CD4-positive, alpha-beta T cell treated with Interleukin-17A for 1 hour (primary cell): ENCODE results near the gene KIF5A.
A peak's percentile ranks its signal among the peaks of the same experiment; 100 is the strongest.

Source experiments
- DNase-seq: peaks from one replicate; pipeline ENCODE4 v3.0.0-alpha.2; 2020

The KIF5A gene

DNA sequence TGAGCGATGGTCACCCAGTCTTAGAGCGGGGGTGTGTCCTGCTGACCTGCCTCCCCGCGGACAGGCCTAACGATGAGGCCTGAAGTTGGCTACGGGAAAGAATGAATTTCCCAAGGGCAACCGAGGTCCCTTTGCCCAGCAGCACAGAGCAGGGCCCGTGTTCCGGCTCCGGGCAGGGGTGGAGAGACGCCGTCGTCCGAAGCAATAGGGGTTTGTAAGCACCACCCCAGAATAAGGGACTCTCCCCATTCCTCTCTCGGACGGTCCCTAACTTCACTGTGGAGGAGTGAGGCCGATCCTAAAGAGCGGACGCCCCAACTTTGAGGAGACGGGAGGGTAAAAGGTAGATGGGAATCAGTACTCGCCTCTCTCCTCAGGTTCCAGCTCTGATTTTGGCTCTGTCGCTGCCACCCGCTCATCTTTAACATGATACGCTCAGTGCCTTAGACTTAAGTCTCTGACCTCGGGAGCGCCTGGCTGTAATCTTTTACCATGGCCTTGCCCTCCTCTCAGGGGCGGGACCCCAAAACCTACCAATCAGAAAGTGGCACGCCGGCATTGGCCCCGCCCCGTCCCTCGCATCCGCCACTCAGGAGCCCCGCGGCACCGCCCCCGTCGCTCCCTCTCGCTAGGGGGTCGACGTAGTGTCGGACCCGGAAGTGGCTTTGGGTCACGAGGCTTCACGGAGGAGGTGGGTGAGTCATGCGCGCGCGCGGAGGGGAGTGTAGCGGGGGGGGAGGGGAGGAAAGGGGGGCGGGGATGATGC, 29.6 kb upstream of the KIF5A start, which contains the start of gene DDIT3:
Gene DDIT3 (minus strand): TSS at position 462 of the 766 bp plus-strand sequence. CDS start 3,108 bp downstream, outside the sequence.
- DNase-seq = peak; percentile 99

DNA sequence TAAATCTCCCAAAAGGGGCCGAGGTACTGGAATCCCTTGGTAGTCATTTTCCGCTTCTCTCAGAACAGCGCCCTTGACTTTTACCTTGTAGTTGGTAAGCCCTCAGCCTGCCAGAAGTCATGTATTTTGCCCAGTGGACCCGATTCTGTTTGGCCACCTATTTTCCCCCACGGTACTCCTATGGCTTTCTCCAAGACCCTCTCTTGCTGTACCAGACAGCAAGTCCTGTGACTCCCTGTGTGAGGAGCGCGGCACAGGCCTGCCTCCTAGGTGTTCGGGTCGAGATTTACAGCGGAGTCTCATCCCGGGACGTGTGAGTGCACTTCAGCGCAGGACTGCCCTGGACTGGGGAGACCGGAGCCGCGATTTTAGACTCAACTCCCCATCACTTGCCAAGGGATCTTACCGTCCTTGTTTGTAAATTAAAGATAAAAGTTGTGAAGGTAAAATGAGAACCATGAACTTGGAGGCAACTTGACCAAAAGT, 28.3 kb upstream of the KIF5A start:
- DNase-seq = no peak

DNA sequence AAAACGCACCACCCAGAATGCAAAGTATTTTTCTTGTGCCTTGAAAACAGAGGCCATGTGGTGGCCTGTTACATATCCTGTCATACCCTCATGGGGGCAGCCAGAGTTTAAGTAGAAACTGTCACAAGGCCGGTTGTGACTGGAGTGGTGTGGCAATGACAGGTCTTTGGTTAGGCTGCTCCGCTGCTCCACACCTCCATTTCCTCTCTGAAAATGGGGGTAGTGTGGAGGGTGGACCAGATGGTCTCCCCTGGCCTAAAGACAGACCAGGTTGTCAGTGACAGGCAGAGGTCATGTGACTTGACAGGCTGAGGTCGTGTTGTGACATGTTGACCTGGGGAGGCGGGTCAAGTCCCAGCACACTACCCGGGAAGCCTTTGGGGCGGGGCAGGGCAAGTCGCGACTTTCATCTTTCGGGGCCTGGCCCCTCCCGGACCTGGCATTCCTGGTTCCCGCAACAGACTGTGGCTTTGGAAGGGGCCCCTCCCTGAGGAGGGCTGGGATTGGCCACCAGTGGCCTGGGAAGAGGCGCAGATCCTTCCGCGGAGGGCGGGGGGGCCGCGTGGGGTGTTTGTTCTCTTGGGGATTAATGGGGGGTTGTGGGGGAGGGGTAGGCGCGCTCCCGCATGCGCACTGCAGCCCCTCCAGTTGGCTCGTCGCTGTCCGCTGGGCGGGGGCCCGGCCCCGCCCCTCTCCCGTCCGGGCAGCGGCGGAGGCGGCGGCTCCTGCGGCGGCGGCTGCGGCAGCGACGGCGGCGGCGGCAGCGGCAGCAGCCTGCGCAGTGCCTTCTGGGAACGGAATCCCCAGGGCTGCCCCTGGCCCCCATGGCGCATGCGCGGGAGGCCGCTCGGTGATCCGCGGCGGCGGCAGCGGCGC, 27.6 kb upstream of the KIF5A start, which contains the start of gene MBD6:
Gene MBD6 (plus strand): TSS at position 814 of the 876 bp plus-strand sequence. CDS start 1,480 bp downstream, outside the sequence.
- DNase-seq = peak; percentile 93

DNA sequence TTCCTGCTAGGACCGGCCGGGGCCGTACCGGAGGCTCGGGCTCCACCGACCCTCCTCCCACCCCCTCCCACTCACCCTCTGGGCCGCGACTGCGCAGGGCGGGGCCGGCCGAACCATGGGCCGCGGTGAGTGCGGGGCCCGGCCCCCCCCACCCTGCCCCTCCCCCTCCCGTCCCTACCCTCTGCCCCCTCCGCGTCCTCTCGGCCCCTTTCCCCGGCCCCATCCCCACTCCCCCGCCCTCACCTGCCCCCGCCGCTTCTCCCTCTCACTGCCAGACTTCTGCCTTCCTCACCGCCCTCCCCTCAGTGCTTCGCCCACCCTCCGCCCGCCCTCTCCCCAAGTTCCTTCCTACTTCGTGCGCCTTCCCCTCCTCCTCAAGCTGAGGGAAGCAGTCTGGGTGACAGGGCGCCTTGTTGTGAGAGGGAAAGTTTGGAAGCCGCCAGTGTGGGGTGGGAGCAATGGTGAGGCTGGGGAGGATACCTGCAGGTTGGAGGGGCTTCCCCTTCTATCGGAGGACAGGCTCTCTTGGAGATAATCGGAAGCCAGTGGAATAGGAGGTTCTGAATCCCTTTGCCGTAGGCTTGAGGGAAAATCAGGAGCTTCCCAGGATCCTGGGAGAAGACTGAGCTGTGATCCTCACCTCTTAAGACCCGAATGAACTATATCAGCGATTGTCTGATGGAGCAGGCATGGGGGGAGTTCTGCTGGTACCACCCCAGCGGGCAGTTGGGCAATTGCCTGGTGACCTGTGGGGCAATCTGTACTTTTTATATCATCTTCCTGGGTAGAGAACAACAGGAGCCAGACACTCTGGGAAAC, 26.7 kb upstream of the KIF5A start:
- peak; percentile 63 for DNase-seq

DNA sequence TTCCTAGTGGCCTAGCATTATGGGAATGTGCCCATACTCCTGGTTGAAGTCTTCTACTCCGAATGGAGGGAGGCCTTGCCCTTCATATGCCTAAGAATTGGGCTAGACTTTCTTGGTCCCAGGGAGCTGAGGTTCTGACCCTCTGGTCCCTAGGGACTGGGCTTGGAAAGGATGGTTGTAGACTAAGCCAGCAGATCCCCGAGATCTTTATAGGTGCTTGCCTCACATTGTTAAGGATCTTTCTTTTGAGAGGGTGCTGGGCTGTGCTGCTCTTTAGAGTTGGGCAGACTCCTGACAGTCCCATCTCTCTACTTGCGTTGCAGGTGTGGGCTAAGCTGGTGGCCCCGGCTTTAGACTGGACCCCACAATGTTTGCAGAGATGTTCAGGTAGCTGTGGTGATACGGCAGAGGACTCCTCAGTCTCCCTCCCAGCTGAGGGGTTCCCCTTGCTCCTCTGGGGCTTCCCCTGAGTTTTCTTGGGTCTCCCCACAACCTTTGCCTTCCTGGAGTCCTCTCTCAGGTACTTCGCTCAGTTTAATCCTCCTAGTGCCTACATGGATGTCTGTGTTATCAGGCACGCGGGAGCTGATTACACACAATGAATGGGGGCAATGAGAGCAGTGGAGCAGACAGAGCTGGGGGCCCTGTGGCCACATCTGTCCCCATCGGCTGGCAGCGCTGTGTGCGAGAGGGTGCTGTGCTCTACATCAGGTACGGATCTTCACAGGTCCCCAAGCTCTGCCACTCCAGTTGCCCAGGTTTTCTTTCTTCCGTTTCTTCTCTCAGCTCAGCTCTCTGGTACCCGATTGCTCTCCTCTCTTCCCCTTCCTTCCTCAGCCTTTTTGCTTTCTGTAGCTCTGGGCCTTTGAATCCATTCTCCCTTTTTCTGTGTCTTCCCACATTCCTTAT, 25.9 kb upstream of the KIF5A start:
- DNase-seq = no peak

- no peak for DNase-seq
These were observed 24.8 kb upstream of the KIF5A start for GRCh38 chr12:57524814-57525614.

DNA sequence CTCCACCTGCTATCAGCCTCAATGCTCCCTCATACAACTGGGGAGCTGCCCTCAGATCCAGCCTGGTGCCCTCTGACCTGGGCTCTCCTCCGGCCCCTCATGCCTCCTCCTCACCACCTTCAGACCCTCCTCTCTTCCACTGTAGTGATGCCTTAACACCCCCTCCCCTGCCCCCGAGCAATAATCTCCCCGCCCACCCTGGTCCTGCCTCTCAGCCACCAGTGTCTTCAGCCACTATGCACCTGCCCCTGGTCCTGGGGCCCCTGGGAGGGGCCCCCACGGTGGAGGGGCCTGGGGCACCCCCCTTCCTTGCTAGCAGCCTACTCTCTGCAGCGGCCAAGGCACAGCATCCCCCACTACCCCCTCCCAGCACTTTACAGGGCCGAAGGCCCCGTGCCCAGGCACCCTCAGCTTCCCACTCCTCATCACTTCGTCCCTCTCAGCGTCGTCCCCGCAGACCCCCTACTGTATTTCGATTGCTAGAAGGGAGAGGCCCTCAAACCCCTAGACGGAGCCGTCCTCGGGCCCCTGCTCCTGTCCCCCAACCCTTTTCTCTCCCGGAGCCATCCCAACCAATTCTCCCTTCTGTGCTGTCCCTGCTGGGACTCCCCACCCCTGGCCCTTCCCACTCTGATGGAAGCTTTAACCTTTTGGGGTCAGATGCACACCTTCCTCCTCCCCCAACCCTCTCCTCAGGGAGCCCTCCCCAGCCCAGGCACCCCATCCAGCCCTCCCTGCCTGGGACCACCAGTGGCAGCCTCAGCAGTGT, 24.0 kb upstream of the KIF5A start:
- DNase-seq = no peak

- DNase-seq = no peak
These were observed 23.2 kb upstream of the KIF5A start for GRCh38 chr12:57526477-57527126.

- DNase-seq = no peak
These were observed 22.7 kb upstream of the KIF5A start for GRCh38 chr12:57527184-57527583.

DNA sequence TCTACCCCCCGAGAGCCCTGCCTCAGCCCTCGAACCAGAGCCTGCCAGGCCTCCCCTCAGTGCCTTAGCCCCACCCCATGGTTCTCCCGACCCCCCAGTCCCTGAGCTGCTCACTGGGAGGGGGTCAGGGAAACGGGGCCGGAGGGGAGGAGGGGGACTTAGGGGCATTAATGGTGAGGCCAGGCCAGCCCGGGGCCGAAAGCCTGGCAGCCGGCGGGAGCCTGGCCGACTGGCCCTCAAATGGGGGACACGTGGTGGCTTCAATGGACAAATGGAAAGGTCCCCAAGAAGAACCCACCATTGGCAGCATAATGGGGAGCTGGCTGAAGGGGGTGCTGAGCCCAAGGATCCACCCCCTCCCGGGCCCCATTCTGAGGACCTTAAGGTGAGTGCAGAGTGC, 21.7 kb upstream of the KIF5A start:
- DNase-seq = no peak

DNA sequence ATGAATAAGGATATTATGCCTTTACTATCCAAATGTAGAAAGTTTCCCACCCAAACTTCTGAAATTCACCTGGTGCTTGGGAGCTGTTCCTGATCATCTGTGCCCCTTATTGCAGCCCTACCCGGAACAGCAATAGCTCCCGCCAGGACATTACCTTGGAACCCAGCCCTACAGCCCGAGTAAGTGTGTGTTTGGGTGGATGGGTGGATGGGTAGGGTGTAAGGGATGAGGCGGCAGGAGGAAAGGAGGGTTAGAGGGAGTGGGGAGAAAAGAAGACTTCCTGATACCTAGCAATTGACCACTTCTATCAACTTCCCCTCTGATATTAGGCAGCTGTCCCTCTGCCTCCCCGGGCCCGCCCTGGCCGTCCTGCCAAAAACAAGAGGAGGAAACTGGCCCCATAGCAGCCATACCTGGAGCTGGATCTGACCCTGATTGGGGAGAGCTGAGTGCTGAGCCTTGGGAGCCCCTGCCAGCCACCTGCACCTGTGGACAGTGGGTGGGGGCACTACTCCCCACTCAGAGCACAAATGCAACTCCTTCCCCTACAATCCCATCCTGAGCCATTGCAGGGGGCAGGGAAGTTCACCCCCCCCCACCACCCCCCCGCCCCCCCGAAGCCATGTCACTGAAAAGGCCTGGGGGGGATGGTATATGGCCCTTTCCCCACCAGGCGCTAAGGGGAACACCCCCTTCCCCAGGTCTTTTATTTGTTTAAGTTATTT, 20.9 kb upstream of the KIF5A start:
- DNase-seq = no peak

- DNase-seq = no peak
These were observed 20.0 kb upstream of the KIF5A start for GRCh38 chr12:57529831-57530230.

GRCh38 chr12:57530396-57531142, 19.3 kb upstream of the KIF5A start:
- DNase-seq = no peak

DNA sequence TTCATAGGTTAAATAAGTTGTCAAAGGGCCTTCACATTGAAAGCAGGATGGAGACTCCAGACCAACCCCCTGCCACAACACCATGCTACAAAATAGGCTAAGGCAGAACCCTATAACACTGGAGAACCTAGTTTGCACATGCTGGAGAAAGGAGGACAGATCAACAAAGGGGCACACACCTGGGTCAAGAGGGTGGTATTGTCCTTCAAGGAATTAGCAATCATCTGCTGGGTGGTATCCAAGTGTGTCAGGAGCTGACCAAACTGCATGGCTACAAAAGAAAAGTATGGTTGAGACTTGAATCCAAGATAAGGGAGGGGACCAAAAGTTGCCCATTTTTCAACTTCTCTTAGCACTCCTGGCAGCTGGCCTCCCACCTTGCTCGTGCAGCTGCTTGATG, 18.0 kb upstream of the KIF5A start:
- DNase-seq = no peak

GRCh38 chr12:57533108-57533507, 16.7 kb upstream of the KIF5A start:
- no peak for DNase-seq

- no peak for DNase-seq
These were observed 15.6 kb upstream of the KIF5A start for GRCh38 chr12:57534250-57534649.

GRCh38 chr12:57534991-57535543, 14.8 kb upstream of the KIF5A start:
- no peak for DNase-seq
